ENCODE data around the gene KRT81. TPM values are rescaled to one million over a fixed set of nuclear protein-coding genes. Genes with fewer than 3 reads are reported as not detected.
A peak's percentile ranks its signal among the peaks of the same experiment; 100 is the strongest.
"Not testable (repeated sequence)": the region's sequence is repeated elsewhere in the genome, so short reads cannot be mapped to it uniquely, and the experiment has no call there.

Gene KRT81
- polyA plus RNA-seq, 1 donor from 2014 or later = not detected

GRCh38 chr12:52310622-52311284, 19.4 kb upstream of the KRT81 start:
- Mint-ChIP-seq H3K9me3 (peaks cover 0 to 2% (median 0%) of the 10 kb centered on the region in 3 donors), H3K27me3 (peaks cover 53% of the 10 kb centered on the region), H3K36me3 (peaks cover 4% of the 10 kb centered on the region), H3K4me3 (no peak overlapping the region), H3K4me1 (peaks cover 0 to 5% (median 3%) of the 10 kb centered on the region in 3 donors), H3K27ac (no peak overlapping the region)

- peaks cover 0 to 8% (median 5%) of the 10 kb centered on the region in 3 donors for H3K4me1 Mint-ChIP-seq
- H3K9me3 Mint-ChIP-seq = peaks cover 0 to 2% (median 0%) of the 10 kb centered on the region in 3 donors
- no peak overlapping the region for H3K27ac Mint-ChIP-seq
- peaks cover 60% of the 10 kb centered on the region for H3K27me3 Mint-ChIP-seq
- peaks cover 4% of the 10 kb centered on the region for H3K36me3 Mint-ChIP-seq
- H3K4me3 Mint-ChIP-seq = peak overlapping the region in 1 of 4 donors; percentile 18
Measured at GRCh38 chr12:52308806-52309425, 17.6 kb upstream of the KRT81 start.

GRCh38 chr12:52307836-52308805, 16.8 kb upstream of the KRT81 start:
- no peak overlapping the region for H3K4me3 Mint-ChIP-seq
- H3K27me3 Mint-ChIP-seq = peaks cover 55% of the 10 kb centered on the region
- no peak overlapping the region for H3K27ac Mint-ChIP-seq
- peaks cover 4% of the 10 kb centered on the region for H3K36me3 Mint-ChIP-seq
- H3K9me3 Mint-ChIP-seq = peaks cover 0 to 2% (median 0%) of the 10 kb centered on the region in 3 donors
- peaks cover 0 to 8% (median 5%) of the 10 kb centered on the region in 3 donors for H3K4me1 Mint-ChIP-seq

- Mint-ChIP-seq H3K4me3 (no peak overlapping the region), H3K9me3 (peaks cover 0 to 2% (median 0%) of the 10 kb centered on the region in 3 donors), H3K27me3 (peaks cover 46% of the 10 kb centered on the region), H3K27ac (no peak overlapping the region), H3K4me1 (peaks cover 0 to 8% (median 5%) of the 10 kb centered on the region in 3 donors), H3K36me3 (no peaks in the 10 kb centered on the region)
Measured at GRCh38 chr12:52306731-52307130, 15.4 kb upstream of the KRT81 start.

- Mint-ChIP-seq H3K9me3 (peaks cover 0 to 2% (median 0%) of the 10 kb centered on the region in 3 donors), H3K4me1 (peaks cover 0 to 8% (median 5%) of the 10 kb centered on the region in 3 donors)
Measured at GRCh38 chr12:52305921-52306705, 14.8 kb upstream of the KRT81 start.

GRCh38 chr12:52304941-52305411, 13.6 kb upstream of the KRT81 start:
- not testable (repeated sequence) for H3K27ac Mint-ChIP-seq, H3K4me1 Mint-ChIP-seq, H3K4me3 Mint-ChIP-seq, H3K9me3 Mint-ChIP-seq, H3K36me3 Mint-ChIP-seq
- peaks cover 38% of the 10 kb centered on the region for H3K27me3 Mint-ChIP-seq

More at GRCh38 chr12:52305921-52306705, 14.8 kb upstream of the KRT81 start:
- Mint-ChIP-seq H3K36me3 (no peaks in the 10 kb centered on the region), H3K4me3 (no peak overlapping the region), H3K27me3 (peaks cover 42% of the 10 kb centered on the region), H3K27ac (no peak overlapping the region)

- peaks cover 23% of the 10 kb centered on the region for H3K27me3 Mint-ChIP-seq
- not testable (repeated sequence) for H3K9me3 Mint-ChIP-seq, H3K4me1 Mint-ChIP-seq, H3K27ac Mint-ChIP-seq, H3K36me3 Mint-ChIP-seq, H3K4me3 Mint-ChIP-seq
Measured at GRCh38 chr12:52302242-52302914, 11.0 kb upstream of the KRT81 start.

- not testable (repeated sequence) for H3K9me3 Mint-ChIP-seq, H3K4me1 Mint-ChIP-seq, H3K27ac Mint-ChIP-seq, H3K4me3 Mint-ChIP-seq, H3K36me3 Mint-ChIP-seq
- peaks cover 20% of the 10 kb centered on the region for H3K27me3 Mint-ChIP-seq
Measured at GRCh38 chr12:52301721-52302120, 10.4 kb upstream of the KRT81 start.

- H3K27ac Mint-ChIP-seq = no peak overlapping the region
- H3K9me3 Mint-ChIP-seq = peaks cover 0 to 4% (median 0%) of the 10 kb centered on the region in 3 donors
- peaks cover 0 to 4% (median 0%) of the 10 kb centered on the region in 3 donors for H3K4me1 Mint-ChIP-seq
- H3K4me3 Mint-ChIP-seq = no peak overlapping the region
- H3K36me3 Mint-ChIP-seq = no peaks in the 10 kb centered on the region
- H3K27me3 Mint-ChIP-seq = peaks cover 17% of the 10 kb centered on the region
Measured at GRCh38 chr12:52300796-52301691, 9.7 kb upstream of the KRT81 start.

- Mint-ChIP-seq H3K9me3 (peaks cover 0 to 4% (median 0%) of the 10 kb centered on the region in 3 donors), H3K4me1 (no peaks in the 10 kb centered on the region), H3K4me3 (no peak overlapping the region), H3K27ac (no peak overlapping the region), H3K36me3 (no peaks in the 10 kb centered on the region), H3K27me3 (peaks cover 11% of the 10 kb centered on the region)
Measured at GRCh38 chr12:52298677-52299190, 7.4 kb upstream of the KRT81 start.

GRCh38 chr12:52296572-52297215, 5.4 kb upstream of the KRT81 start:
- Mint-ChIP-seq H3K27ac (no peak overlapping the region), H3K27me3 (peaks cover 13% of the 10 kb centered on the region)

GRCh38 chr12:52295663-52296062, 4.3 kb upstream of the KRT81 start:
- no peak overlapping the region for H3K4me3 Mint-ChIP-seq
- H3K4me1 Mint-ChIP-seq = no peaks in the 10 kb centered on the region
- H3K36me3 Mint-ChIP-seq = no peaks in the 10 kb centered on the region
- no peak overlapping the region for H3K27ac Mint-ChIP-seq
- peaks cover 0 to 2% (median 0%) of the 10 kb centered on the region in 3 donors for H3K9me3 Mint-ChIP-seq
- H3K27me3 Mint-ChIP-seq = peaks cover 16% of the 10 kb centered on the region

More at GRCh38 chr12:52296572-52297215, 5.4 kb upstream of the KRT81 start:
- Mint-ChIP-seq H3K36me3 (no peaks in the 10 kb centered on the region), H3K9me3 (peaks cover 0 to 4% (median 0%) of the 10 kb centered on the region in 3 donors), H3K4me3 (no peak overlapping the region), H3K4me1 (no peaks in the 10 kb centered on the region)

All from IgD-negative memory B cell (primary cell).